IMR-90 (cell line): ENCODE results near the gene RPS3. TPM values are rescaled to one million over a fixed set of nuclear protein-coding genes. Genes with fewer than 3 reads are reported as not detected.

Source experiments
- ATAC-seq: fragments of 200-7000 bp; cut with Tn5 transposase; 2 replicates; pipeline ENCODE4 v1.9.1; 2020; ENCODE audit warnings: low read depth, mild to moderate bottlenecking, moderate library complexity
- BruUV-seq: library from RNA; stranded (reverse); fragments of 400-500 nt; replicated peaks from 2 replicates; lab custom pipeline; 2021; lab: Mats Ljungman, UMichigan
- CTCF ChIA-PET: fragments of 300-600 bp; formaldehyde crosslinking; extraction: SDS; loops from one replicate; lab custom pipeline; 2021; ENCODE audit warnings: antibody characterized with exemption; lab: Yijun Ruan, JAX
- POLR2A ChIA-PET: fragments of 300-600 bp; sonication (Branson Sonifier 250); formaldehyde crosslinking; loops from one replicate; lab custom pipeline; 2022; ENCODE audit warnings: antibody characterized with exemption; ENCODE audit not compliant: unreplicated experiment; lab: Charles Lee
- DNase-seq: peaks from one replicate; pipeline ENCODE4 v3.0.0; 2013
- H2AFZ ChIP-seq: replicated peaks from 2 replicates; pipeline ENCODE3; 2013; ENCODE audit warnings: low read length, mild to moderate bottlenecking; ENCODE audit not compliant: poor library complexity
- H2AK5ac ChIP-seq: 2 replicates; pipeline ENCODE4 v1.6.1; 2013; ENCODE audit warnings: low read depth, low read length, inconsistent platforms
- H2AK9ac ChIP-seq: replicated peaks from 2 replicates; pipeline ENCODE3; 2013; ENCODE audit warnings: mild to moderate bottlenecking, low read depth, low read length, moderate library complexity; ENCODE audit not compliant: poor library complexity
- H2BK120ac ChIP-seq: 2 replicates; pipeline ENCODE4 v1.6.1; 2013; ENCODE audit warnings: low read depth, low read length, inconsistent platforms
- H2BK15ac ChIP-seq: 3 replicates; pipeline ENCODE4 v1.6.1; 2013; ENCODE audit warnings: low read depth, low read length, inconsistent platforms
- H2BK20ac ChIP-seq: 2 replicates; pipeline ENCODE4 v1.6.1; 2013; ENCODE audit warnings: low read depth, mild to moderate bottlenecking, inconsistent platforms, low read length, moderate library complexity
- H2BK5ac ChIP-seq: 2 replicates; pipeline ENCODE4 v1.6.1; 2013; ENCODE audit warnings: mild to moderate bottlenecking, low read depth, low read length, inconsistent platforms; ENCODE audit not compliant: poor library complexity, severe bottlenecking
- H3K14ac ChIP-seq: replicated peaks from 2 replicates; pipeline ENCODE4 v1.6.1; 2013; ENCODE audit warnings: low read depth, low read length, inconsistent platforms
- H3K18ac ChIP-seq: 2 replicates; pipeline ENCODE4 v1.6.1; 2013; ENCODE audit warnings: low read depth, low read length, control low read depth
- H3K23ac ChIP-seq: 2 replicates; pipeline ENCODE4 v1.6.1; 2013; ENCODE audit warnings: low read depth, low read length, inconsistent platforms
- H3K27ac ChIP-seq: 2 replicates; pipeline ENCODE4 v1.5.1; 2013; ENCODE audit warnings: mild to moderate bottlenecking, control low read depth, low read length; ENCODE audit not compliant: insufficient read depth
- H3K27me3 ChIP-seq: 2 replicates; pipeline ENCODE4 v1.6.1; 2013; ENCODE audit warnings: low read length; ENCODE audit not compliant: control insufficient read depth, insufficient read depth
- H3K36me3 ChIP-seq: 2 replicates; pipeline ENCODE4 v1.6.1; 2013; ENCODE audit warnings: low read length, mixed read lengths; ENCODE audit not compliant: control insufficient read depth, insufficient read depth
- H3K4ac ChIP-seq: 2 replicates; pipeline ENCODE4 v1.6.1; 2013; ENCODE audit warnings: low read depth, low read length, inconsistent platforms
- H3K4me1 ChIP-seq: 2 replicates; pipeline ENCODE4 v1.6.1; 2013; ENCODE audit warnings: low read length, mixed read lengths; ENCODE audit not compliant: control insufficient read depth, insufficient read depth
- H3K4me2 ChIP-seq: 2 replicates; pipeline ENCODE4 v1.6.1; 2013; ENCODE audit warnings: low read depth, mild to moderate bottlenecking, control low read depth, low read length, moderate library complexity
- H3K4me3 ChIP-seq: 2 replicates; pipeline ENCODE4 v1.5.1; 2013; ENCODE audit warnings: low read depth, mild to moderate bottlenecking, control low read depth, low read length, moderate library complexity; ENCODE audit not compliant: insufficient read depth
- H3K56ac ChIP-seq: 2 replicates; pipeline ENCODE4 v1.6.1; 2013; ENCODE audit warnings: low read length, inconsistent platforms; ENCODE audit not compliant: insufficient read depth; ENCODE audit errors: extremely low read depth
- H3K79me1 ChIP-seq, 2 experiments: 2 replicates each; pipeline ENCODE4 v1.6.1; 2013; ENCODE audit warnings: low read length in 2 of 2, inconsistent platforms in 1 of 2, low read depth in 1 of 2
- H3K9ac ChIP-seq: 2 replicates; pipeline ENCODE4 v1.6.1; 2013; ENCODE audit warnings: low read depth, low read length, control low read depth
- H3K9me1 ChIP-seq: 2 replicates; pipeline ENCODE4 v1.6.1; 2013; ENCODE audit warnings: low read length, inconsistent platforms; ENCODE audit not compliant: insufficient read depth
- H3K9me3 ChIP-seq: 2 replicates; pipeline ENCODE4 v1.6.1; 2013; ENCODE audit warnings: low read length; ENCODE audit not compliant: control insufficient read depth, insufficient read depth
- H4K20me1 ChIP-seq: 2 replicates; pipeline ENCODE4 v1.6.1; 2013; ENCODE audit warnings: low read length, inconsistent platforms; ENCODE audit not compliant: insufficient read depth
- H4K5ac ChIP-seq: 2 replicates; pipeline ENCODE4 v1.6.1; 2013; ENCODE audit warnings: mild to moderate bottlenecking, low read depth, low read length, control low read depth
- H4K8ac ChIP-seq, 2 experiments: 2 replicates each; pipeline ENCODE4 v1.6.1; 2013; ENCODE audit warnings: low read depth in 2 of 2, low read length in 2 of 2, control low read depth in 1 of 2, inconsistent platforms in 1 of 2
- H4K91ac ChIP-seq: 2 replicates; pipeline ENCODE4 v1.6.1; 2013; ENCODE audit warnings: low read depth, low read length, inconsistent platforms; ENCODE audit not compliant: insufficient read depth
- CEBPB ChIP-seq: IDR thresholded peaks from 2 replicates; pipeline ENCODE4 v1.6.1; 2012; ENCODE audit warnings: low read depth, low read length, improper control_type of control experiment
- MAZ ChIP-seq: IDR thresholded peaks from 2 replicates; pipeline ENCODE4 v1.6.1; 2012; ENCODE audit warnings: low read depth, mild to moderate bottlenecking, low read length, improper control_type of control experiment, moderate library complexity, borderline replicate concordance
- MXI1 ChIP-seq: IDR thresholded peaks from 2 replicates; pipeline ENCODE4 v1.6.1; 2012; ENCODE audit warnings: low read depth, mild to moderate bottlenecking, low read length, moderate library complexity, borderline replicate concordance
- POLR2A ChIP-seq: IDR thresholded peaks from 2 replicates; pipeline ENCODE4 v1.6.1; 2012; ENCODE audit warnings: mild to moderate bottlenecking, low read depth, low read length
- SMC3 ChIP-seq: fragments of 150-350 bp; IDR thresholded peaks from 2 replicates; pipeline ENCODE4 v1.6.1; 2016; ENCODE audit warnings: low read depth, mild to moderate bottlenecking, antibody characterized with exemption, low read length, moderate library complexity
- WGBS, 2 experiments: methylation state at CpG; one replicate each; pipeline versions ENCODE4 v1.1.5 to v1.1.7; 2013; ENCODE audit warnings: missing lambda C conversion rate in 2 of 2; ENCODE audit not compliant: insufficient read length in 1 of 2; ENCODE audit errors: extremely low coverage in 2 of 2; 5-methylcytosine and 5-hydroxymethylcytosine counted together
- dilution Hi-C: fragments of 300-500 bp; cut with HindIII; formaldehyde crosslinking; loops from one replicate; pipeline ENCODE4 v1.14.3; 2018; ENCODE audit warnings: low sequenced_read_pairs; ENCODE audit not compliant: unreplicated experiment
- in situ Hi-C: fragments of 300-500 bp; cut with MboI; formaldehyde crosslinking; loops from 3 replicates; pipeline ENCODE4 v1.14.3; 2019; ENCODE audit warnings: low sequenced_read_pairs, inconsistent platforms, mixed read lengths
- intact Hi-C: fragments of 100-400 bp; cut with micrococcal nuclease; formaldehyde crosslinking; loops from 2 replicates; pipeline ENCODE4 v1.10.0; 2022
- polyA plus RNA-seq, 3 experiments: library from polyadenylated mRNA; depleted of rRNA; stranded (reverse); fragments of >200 nt; gene quantifications; 2 replicates each; pipeline ENCODE4 v1.2.3, GENCODE V29; 2012; ENCODE audit warnings: low replicate concordance in 1 of 3
- total RNA-seq: library from RNA; depleted of rRNA; stranded (reverse); fragments of >200 nt; gene quantifications from 2 replicates; pipeline ENCODE4 v1.2.3, GENCODE V29; 2012
- TF ChIP-seq, protein P1 (sequence below): fragments of 150-350 bp; IDR thresholded peaks from 2 replicates; pipeline ENCODE4 v1.6.1; 2016; ENCODE audit warnings: low read depth, mild to moderate bottlenecking, low read length, moderate library complexity, borderline replicate concordance
- TF ChIP-seq, protein P2 (sequence below): conservative IDR thresholded peaks from 2 replicates; pipeline ENCODE4 v1.5.1; 2012; ENCODE audit warnings: mild to moderate bottlenecking, low read depth, low read length, improper control_type of control experiment

RPS3 gene
- total and polyA plus RNA-seq, 2 of the 4 experiments (the other 2 are of a cell fraction), result 2,360 to 2,477 TPM

DNA sequence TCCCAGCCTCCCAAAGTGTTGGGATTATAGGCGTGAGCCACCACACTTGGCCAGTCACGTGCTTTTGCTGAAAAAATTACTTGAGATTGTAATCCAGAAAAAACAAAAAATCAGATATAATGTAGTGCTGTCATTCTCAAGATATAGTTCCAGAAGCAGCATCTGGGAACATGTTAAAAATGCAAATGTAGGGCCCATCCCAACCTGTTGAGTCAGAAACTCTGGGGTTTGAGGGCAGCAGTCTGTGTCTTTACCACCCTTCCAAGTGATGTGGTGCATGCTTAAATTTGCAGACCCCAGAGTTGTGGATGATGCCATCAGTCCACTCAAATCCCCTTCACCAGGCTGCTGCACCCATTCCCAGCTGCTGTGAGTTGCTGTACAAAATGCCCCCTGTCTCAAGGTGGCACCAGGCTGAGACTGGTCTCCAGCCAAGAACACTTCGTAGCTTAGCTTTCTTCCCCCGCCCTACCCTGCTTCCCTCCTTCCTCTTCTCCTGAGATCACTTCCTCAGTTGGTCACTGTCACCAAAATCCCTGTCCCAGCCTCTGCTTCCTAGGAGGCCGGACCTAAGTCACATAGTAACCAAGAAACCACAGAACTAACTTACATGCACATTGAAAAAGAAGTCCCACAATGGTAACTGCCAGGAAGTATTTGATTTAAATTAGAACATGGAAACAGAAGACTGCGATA lies 29.6 kb upstream of the RPS3 start:
- Histone ChIP-seq H2BK20ac (no peak overlapping the region), H3K23ac (no peak overlapping the region), H3K9me3 (peaks cover 12% of the 10 kb centered on the region), H2BK15ac (no peak overlapping the region), H3K79me1 (no peaks in the 10 kb centered on the region), H3K4me3 (no peak overlapping the region), H4K91ac (no peak overlapping the region), H4K20me1 (no peaks in the 10 kb centered on the region), H2BK120ac (no peak overlapping the region), H3K4me2 (no peak overlapping the region), H3K9ac (no peak overlapping the region), H3K9me1 (no peaks in the 10 kb centered on the region), H2AK5ac (no peak overlapping the region), H3K56ac (no peak overlapping the region), H3K36me3 (no peaks in the 10 kb centered on the region), H4K5ac (no peak overlapping the region), H4K8ac (no peak overlapping the region), H3K4me1 (peaks cover 10% of the 10 kb centered on the region), H2AK9ac (no peak overlapping the region), H3K27ac (no peak overlapping the region), H3K27me3 (peaks cover 10% of the 10 kb centered on the region), H3K4ac (no peak overlapping the region), H3K18ac (no peak overlapping the region), H2AFZ (no peak overlapping the region), H2BK5ac (no peak overlapping the region), H3K14ac (no peak overlapping the region)
- in situ Hi-C loops (no loop called here), intact Hi-C loops (no loop called here), dilution Hi-C loops (no loop called here)
- DNase-seq (no peak), ATAC-seq (no peak)
- ChIA-PET CTCF (interaction anchor here (0.7 kb wide), 1 partner anchor 90 kb away, joined by 4 read pairs; no protein-coding TSS in a partner anchor), POLR2A (no interaction called here)
- BruUV-seq, result no TSS peak
- TF ChIP-seq MXI1, result no peak
- TF ChIP-seq CEBPB, result no peak
- no peak for TF ChIP-seq SMC3
- no peak for TF ChIP-seq POLR2A
- TF ChIP-seq MAZ, result no peak
- TF ChIP-seq, protein P1, sequence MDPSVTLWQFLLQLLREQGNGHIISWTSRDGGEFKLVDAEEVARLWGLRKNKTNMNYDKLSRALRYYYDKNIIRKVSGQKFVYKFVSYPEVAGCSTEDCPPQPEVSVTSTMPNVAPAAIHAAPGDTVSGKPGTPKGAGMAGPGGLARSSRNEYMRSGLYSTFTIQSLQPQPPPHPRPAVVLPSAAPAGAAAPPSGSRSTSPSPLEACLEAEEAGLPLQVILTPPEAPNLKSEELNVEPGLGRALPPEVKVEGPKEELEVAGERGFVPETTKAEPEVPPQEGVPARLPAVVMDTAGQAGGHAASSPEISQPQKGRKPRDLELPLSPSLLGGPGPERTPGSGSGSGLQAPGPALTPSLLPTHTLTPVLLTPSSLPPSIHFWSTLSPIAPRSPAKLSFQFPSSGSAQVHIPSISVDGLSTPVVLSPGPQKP, result no peak
- TF ChIP-seq, protein P2, sequence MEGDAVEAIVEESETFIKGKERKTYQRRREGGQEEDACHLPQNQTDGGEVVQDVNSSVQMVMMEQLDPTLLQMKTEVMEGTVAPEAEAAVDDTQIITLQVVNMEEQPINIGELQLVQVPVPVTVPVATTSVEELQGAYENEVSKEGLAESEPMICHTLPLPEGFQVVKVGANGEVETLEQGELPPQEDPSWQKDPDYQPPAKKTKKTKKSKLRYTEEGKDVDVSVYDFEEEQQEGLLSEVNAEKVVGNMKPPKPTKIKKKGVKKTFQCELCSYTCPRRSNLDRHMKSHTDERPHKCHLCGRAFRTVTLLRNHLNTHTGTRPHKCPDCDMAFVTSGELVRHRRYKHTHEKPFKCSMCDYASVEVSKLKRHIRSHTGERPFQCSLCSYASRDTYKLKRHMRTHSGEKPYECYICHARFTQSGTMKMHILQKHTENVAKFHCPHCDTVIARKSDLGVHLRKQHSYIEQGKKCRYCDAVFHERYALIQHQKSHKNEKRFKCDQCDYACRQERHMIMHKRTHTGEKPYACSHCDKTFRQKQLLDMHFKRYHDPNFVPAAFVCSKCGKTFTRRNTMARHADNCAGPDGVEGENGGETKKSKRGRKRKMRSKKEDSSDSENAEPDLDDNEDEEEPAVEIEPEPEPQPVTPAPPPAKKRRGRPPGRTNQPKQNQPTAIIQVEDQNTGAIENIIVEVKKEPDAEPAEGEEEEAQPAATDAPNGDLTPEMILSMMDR, result no peak
- no CpG with 5 or more reads among the region's 6 CpGs for WGBS, 2 experiments
